ENCODE measurements around the gene TMEM238. TPM values are rescaled to one million over a fixed set of nuclear protein-coding genes. Genes with fewer than 3 reads are reported as not detected.

Gene TMEM238
- total and polyA plus RNA-seq, 9 of the 15 experiments (the other 6 are each of a cell fraction or from before 2014, with no cell fraction given) = 0.18 to 5.1 (median 1.3) TPM; not detected in 4

- TF ChIP-seq ELF1 (tag; IDR thresholded peaks at IDR 0.05) (no peak), ADNP (tag; IDR thresholded peaks at IDR 0.05) (no peak), MCM3 (IDR thresholded peaks at IDR 0.05) (no peak), FOXP1 (CRISPR knock-in tag; IDR thresholded peaks at IDR 0.05) (no peak), ZZZ3 (IDR thresholded peaks at IDR 0.05) (no peak), MED1 (CRISPR knock-in tag; IDR thresholded peaks at IDR 0.05; ENCODE audit: borderline replicate concordance) (no peak), ASH1L (IDR thresholded peaks at IDR 0.05; ENCODE audit: borderline replicate concordance, low read depth, partially characterized antibody) (no peak), E2F3 (CRISPR knock-in tag; IDR thresholded peaks at IDR 0.05) (no peak), RREB1 (CRISPR knock-in tag; IDR thresholded peaks at IDR 0.05) (no peak), TCFL5 (CRISPR knock-in tag; conservative IDR thresholded peaks at IDR 0.05) (no peak), KHSRP (IDR thresholded peaks at IDR 0.05) (no peak), ZNF408 (CRISPR knock-in tag; IDR thresholded peaks at IDR 0.05; ENCODE audit: low read depth) (no peak), JUNB (CRISPR knock-in tag; conservative IDR thresholded peaks at IDR 0.05) (no peak), GTF2E2 (tag; IDR thresholded peaks at IDR 0.05) (no peak), NCOA1 (IDR thresholded peaks at IDR 0.05; ENCODE audit: low read depth) (no peak), SAP30 (IDR thresholded peaks at IDR 0.05; ENCODE audit: borderline replicate concordance, insufficient read depth, low read depth, low read length, poor library complexity, severe bottlenecking) (no peak), TRIM28 (IDR thresholded peaks at IDR 0.05) (no peak), CREB3L1 (IDR thresholded peaks at IDR 0.05; ENCODE audit: borderline replicate concordance, low read depth) (no peak), KDM1A (IDR thresholded peaks at IDR 0.05) (0 out of 4 replicates have a peak, but pooled peaks of 1 of the 2 experiments have one; percentile 6), ZFP30 (CRISPR knock-in tag; IDR thresholded peaks at IDR 0.05; ENCODE audit: borderline replicate concordance) (no peak), ZNF282 (CRISPR knock-in tag; IDR thresholded peaks at IDR 0.05) (no peak), RBM25 (IDR thresholded peaks at IDR 0.05; ENCODE audit: low read depth, low read length, severe bottlenecking) (peak; percentile 80), ARID1B (IDR thresholded peaks at IDR 0.05) (no peak), RUNX1 (IDR thresholded peaks at IDR 0.05; ENCODE audit: low read depth) (no peak), STAT5B (CRISPR knock-in tag; IDR thresholded peaks at IDR 0.05) (no peak)
These were observed 1.5 kb downstream of the TMEM238 start (continued) for GRCh38 chr19:55382522-55383054.

Measured in K562 (cell line).